ENCODE measurements around the gene KCNQ1.

The KCNQ1 gene

GRCh38 chr11:2835751-2836150 lies 390.9 kb downstream of the KCNQ1 start:
- no peak for DNase-seq

- DNase-seq, result no peak
Measured at GRCh38 chr11:2836315-2837095, 391.7 kb downstream of the KCNQ1 start.

- no peak for DNase-seq
Measured at GRCh38 chr11:2837096-2837601, 392.3 kb downstream of the KCNQ1 start.

- no peak for DNase-seq
Measured at GRCh38 chr11:2837651-2838050, 392.8 kb downstream of the KCNQ1 start.

GRCh38 chr11:2838091-2838490 lies 393.3 kb downstream of the KCNQ1 start:
- DNase-seq, result no peak

- no peak for DNase-seq
Measured at GRCh38 chr11:2838676-2839294, 394.0 kb downstream of the KCNQ1 start.

- no peak for DNase-seq
Measured at GRCh38 chr11:2839395-2839943, 394.7 kb downstream of the KCNQ1 start.

GRCh38 chr11:2841411-2842190 lies 396.8 kb downstream of the KCNQ1 start:
- DNase-seq, result no peak

GRCh38 chr11:2842876-2843275 lies 398.1 kb downstream of the KCNQ1 start:
- DNase-seq, result no peak

GRCh38 chr11:2843551-2843950 lies 398.7 kb downstream of the KCNQ1 start:
- no peak for DNase-seq

GRCh38 chr11:2844116-2844842 lies 399.5 kb downstream of the KCNQ1 start:
- DNase-seq, result no peak

GRCh38 chr11:2844996-2845395 lies 400.2 kb downstream of the KCNQ1 start:
- DNase-seq, result no peak

- peak; percentile 34 for DNase-seq
Measured at GRCh38 chr11:2846056-2846455, 401.2 kb downstream of the KCNQ1 start.

- DNase-seq, result no peak
Measured at GRCh38 chr11:2846470-2846869, 401.7 kb downstream of the KCNQ1 start.

GRCh38 chr11:2847561-2847960 lies 402.8 kb downstream of the KCNQ1 start:
- DNase-seq, result no peak

GRCh38 chr11:2848497-2848896 lies 403.7 kb downstream of the KCNQ1 start:
- no peak for DNase-seq

- DNase-seq, result no peak
Measured at GRCh38 chr11:2849994-2850770, 405.4 kb downstream of the KCNQ1 start.

GRCh38 chr11:2853401-2853800 lies 408.6 kb downstream of the KCNQ1 start:
- DNase-seq, result no peak

GRCh38 chr11:2853997-2854560 lies 409.3 kb downstream of the KCNQ1 start:
- no peak for DNase-seq

- no peak for DNase-seq
Measured at GRCh38 chr11:2855162-2855561, 410.4 kb downstream of the KCNQ1 start.

GRCh38 chr11:2857276-2857675 lies 412.5 kb downstream of the KCNQ1 start:
- no peak for DNase-seq

All from fibroblast of skin of abdomen (primary cell).